CD14-positive monocyte (primary cell): ENCODE results near the gene APCDD1. TPM values are rescaled to one million over a fixed set of nuclear protein-coding genes. Genes with fewer than 3 reads are reported as not detected.

Experiments
- DNase-seq, 3 donors: peaks; one replicate each; pipeline ENCODE4 v3.0.0-alpha.2; 2011 to 2022
- H2AFZ ChIP-seq: 2 replicates; pipeline ENCODE4 v1.6.0; 2012; ENCODE audit warnings: mild to moderate bottlenecking, low read depth, low read length, inconsistent platforms; ENCODE audit not compliant: insufficient read depth, poor library complexity, severe bottlenecking
- H3K27ac ChIP-seq, 2 donors: 1 replicate in 1 of 2; 2 replicates in 1 of 2; pipeline ENCODE4 v1.5.1; 2012 to 2013; ENCODE audit warnings: low read length in 2 of 2, control low read depth in 1 of 2, inconsistent platforms in 1 of 2, low read depth in 1 of 2, mild to moderate bottlenecking in 1 of 2
- H3K27me3 ChIP-seq, 2 donors: one replicate each; pipeline versions ENCODE4 v1.6.0 to v1.6.1; 2011 to 2013; ENCODE audit warnings: low read length in 2 of 2; ENCODE audit not compliant: control insufficient read depth in 2 of 2, insufficient read depth in 2 of 2
- H3K36me3 ChIP-seq, 2 donors: replicated peaks in 1 of 2; 1 replicate in 1 of 2; 2 replicates in 1 of 2; pipeline versions ENCODE4 v1.5.1 to v1.6.1; 2012 to 2013; ENCODE audit warnings: low read length in 2 of 2, control low read depth in 1 of 2, inconsistent platforms in 1 of 2, mild to moderate bottlenecking in 1 of 2; ENCODE audit not compliant: insufficient read depth in 2 of 2, control insufficient read depth in 1 of 2
- H3K4me1 ChIP-seq, 2 donors: 1 replicate in 1 of 2; 2 replicates in 1 of 2; pipeline versions ENCODE4 v1.5.1 to v1.6.1; 2012 to 2013; ENCODE audit warnings: low read length in 2 of 2, control low read depth in 1 of 2, inconsistent platforms in 1 of 2, mild to moderate bottlenecking in 1 of 2, moderate library complexity in 1 of 2; ENCODE audit not compliant: insufficient read depth in 2 of 2, control insufficient read depth in 1 of 2
- H3K4me2 ChIP-seq: replicated peaks from 2 replicates; pipeline ENCODE3; 2012; ENCODE audit warnings: low read length, moderate library complexity, mild to moderate bottlenecking; ENCODE audit not compliant: poor library complexity, severe bottlenecking; ENCODE audit errors: extremely low read depth
- H3K4me3 ChIP-seq, 3 experiments: fragments of 200-600 bp in 1 of 3; sonication (generic) in 1 of 3; replicated peaks in 1 of 3; 1 replicate in 2 of 3; 2 replicates in 1 of 3; pipeline ENCODE4 v1.5.1; 2011 to 2013; ENCODE audit warnings: low read length in 3 of 3, mild to moderate bottlenecking in 3 of 3, control low read depth in 2 of 3, low read depth in 2 of 3, inconsistent platforms in 1 of 3, moderate library complexity in 1 of 3
- H3K79me2 ChIP-seq: 2 replicates; pipeline ENCODE4 v1.6.0; 2012; ENCODE audit warnings: mild to moderate bottlenecking, control low read depth, inconsistent platforms, low read length, moderate library complexity; ENCODE audit not compliant: insufficient read depth
- H3K9ac ChIP-seq: 2 replicates; pipeline ENCODE4 v1.6.0; 2017; ENCODE audit warnings: low read length, mild to moderate bottlenecking; ENCODE audit not compliant: insufficient read depth, poor library complexity, severe bottlenecking
- H3K9me3 ChIP-seq, 2 donors: replicated peaks in 1 of 2; 1 replicate in 1 of 2; 2 replicates in 1 of 2; pipeline versions ENCODE4 v1.5.1 to v1.6.1; 2012 to 2013; ENCODE audit warnings: low read length in 2 of 2, control low read depth in 1 of 2; ENCODE audit not compliant: control insufficient read depth in 1 of 2, insufficient read depth in 1 of 2
- H4K20me1 ChIP-seq: 2 replicates; pipeline ENCODE4 v1.6.0; 2012; ENCODE audit warnings: mild to moderate bottlenecking, low read length, control low read depth, moderate library complexity; ENCODE audit not compliant: insufficient read depth
- H3K27ac Mint-ChIP-seq, 7 donors: one replicate each; pipeline ENCODE4 v1.8.0; 2020; ENCODE audit warnings: mild to moderate bottlenecking in 7 of 7, mixed read lengths in 7 of 7, moderate library complexity in 6 of 7, inconsistent platforms in 2 of 7
- H3K27me3 Mint-ChIP-seq, 3 donors: one replicate each; pipeline ENCODE4 v1.8.0; 2021 to 2022; ENCODE audit warnings: low read depth in 3 of 3, mild to moderate bottlenecking in 3 of 3, mixed read lengths in 3 of 3, moderate library complexity in 3 of 3, inconsistent platforms in 1 of 3
- H3K36me3 Mint-ChIP-seq, 2 donors: one replicate each; pipeline ENCODE4 v1.8.0; 2020; ENCODE audit warnings: mixed read lengths in 2 of 2, inconsistent platforms in 1 of 2, mild to moderate bottlenecking in 1 of 2
- H3K4me1 Mint-ChIP-seq: one replicate; pipeline ENCODE4 v1.8.0; 2020; ENCODE audit warnings: mild to moderate bottlenecking, mixed read lengths
- H3K4me3 Mint-ChIP-seq, 2 donors: one replicate each; pipeline ENCODE4 v1.8.0; 2020; ENCODE audit warnings: mild to moderate bottlenecking in 2 of 2, mixed read lengths in 2 of 2, moderate library complexity in 1 of 2
- H3K9me3 Mint-ChIP-seq, 7 donors: one replicate each; pipeline ENCODE4 v1.8.0; 2020 to 2022; ENCODE audit warnings: mixed read lengths in 7 of 7, mild to moderate bottlenecking in 6 of 7, moderate library complexity in 6 of 7, inconsistent platforms in 2 of 7
- CTCF ChIP-seq: fragments of 200-600 bp; IDR thresholded peaks from one replicate; pipeline ENCODE4 v1.8.0; 2022; ENCODE audit warnings: antibody characterized with exemption, mild to moderate bottlenecking
- WGBS: methylation state at CpG from one replicate; pipeline ENCODE4 v1.1.5; 2013; ENCODE audit warnings: missing lambda C conversion rate; ENCODE audit not compliant: insufficient coverage; 5-methylcytosine and 5-hydroxymethylcytosine counted together
- intact Hi-C, 2 donors: fragments of 100-400 bp; cut with micrococcal nuclease; formaldehyde crosslinking; loops; one replicate each; pipeline versions ENCODE4 v1.15.0 to v1.15.1; 2023
- polyA plus RNA-seq, 3 donors: library from polyadenylated mRNA; depleted of rRNA in 1 of 3; unstranded in 2 of 3; stranded (reverse) in 1 of 3; fragments of 300-500 nt in 2 of 3; fragments of >200 nt in 1 of 3; fragmentation: Illumina TruSeq in 2 of 3; gene quantifications; 1 replicate in 2 of 3; 2 replicates in 1 of 3; pipeline ENCODE4 v1.2.3, GENCODE V29; 2012 to 2021

Gene APCDD1
- polyA plus RNA-seq, 3 donors: 1.2 to 4.8 (median 1.6) TPM

- Mint-ChIP-seq H3K27ac (no peak overlapping the region), H3K9me3 (peaks cover 0 to 2% (median under 1%) of the 10 kb centered on the region in 7 donors), H3K4me1 (peaks cover 44% of the 10 kb centered on the region), H3K36me3 (peaks cover 0 to 1% of the 10 kb centered on the region in 2 donors), H3K4me3 (no peak overlapping the region), H3K27me3 (no peaks in the 10 kb centered on the region)
- H3K27me3 ChIP-seq: no peaks in the 10 kb centered on the region
- peaks cover 10% of the 10 kb centered on the region for H4K20me1 ChIP-seq
- intact Hi-C loops: loop anchor here in 1 of 2 donors (10.0 kb wide), 2 partner anchors 908 to 1048 kb away; partner anchors contain the start of genes PPP4R1 and RALBP1
- no peak overlapping the region for H3K4me2 ChIP-seq
- peaks cover 43 to 50% of the 10 kb centered on the region in 2 donors for H3K4me1 ChIP-seq
- no peak overlapping the region for H3K27ac ChIP-seq
- H3K9me3 ChIP-seq: peaks cover 0 to under 1% of the 10 kb centered on the region in 2 donors
- no peak for DNase-seq
- no peak overlapping the region for H3K9ac ChIP-seq
- no peak overlapping the region for H2AFZ ChIP-seq
- WGBS: 91% methylated on average over 2 of the region's 2 CpGs
- peaks cover 18% of the 10 kb centered on the region for H3K79me2 ChIP-seq
- no peak for TF ChIP-seq CTCF
- H3K4me3 ChIP-seq: no peak overlapping the region
- H3K36me3 ChIP-seq: no peaks in the 10 kb centered on the region
These were observed 68.1 kb downstream of the APCDD1 start for GRCh38 chr18:10522574-10522973.

- H3K4me1 Mint-ChIP-seq: peaks cover 50% of the 10 kb centered on the region
- H3K79me2 ChIP-seq: peaks cover 27% of the 10 kb centered on the region
- no peaks in the 10 kb centered on the region for H3K9me3 ChIP-seq
- no peaks in the 10 kb centered on the region for H3K9me3 Mint-ChIP-seq
- WGBS: 100% methylated on average over 1 of the region's 4 CpGs
- peaks cover 19% of the 10 kb centered on the region for H4K20me1 ChIP-seq
- H3K4me3 ChIP-seq: no peak overlapping the region
- H3K36me3 Mint-ChIP-seq: no peaks in the 10 kb centered on the region
- no peak overlapping the region for H3K4me3 Mint-ChIP-seq
- H3K4me1 ChIP-seq: peaks cover 45 to 55% of the 10 kb centered on the region in 2 donors
- DNase-seq: no peak
- no peak overlapping the region for H3K4me2 ChIP-seq
- no peak overlapping the region for H2AFZ ChIP-seq
- intact Hi-C loops: loop anchor here in 1 of 2 donors (10.0 kb wide), 2 partner anchors 909 to 1049 kb away; partner anchors contain the start of genes PPP4R1 and RALBP1
- H3K36me3 ChIP-seq: no peaks in the 10 kb centered on the region
- H3K27me3 ChIP-seq: no peaks in the 10 kb centered on the region
- no peaks in the 10 kb centered on the region for H3K27me3 Mint-ChIP-seq
- no peak for TF ChIP-seq CTCF
- no peak overlapping the region for H3K9ac ChIP-seq
- H3K27ac ChIP-seq: no peak overlapping the region
- no peak overlapping the region for H3K27ac Mint-ChIP-seq
These were observed 69.1 kb downstream of the APCDD1 start for GRCh38 chr18:10523544-10523943.
